ENCODE data around the gene NNT.
"Not testable (repeated sequence)": the region's sequence is repeated elsewhere in the genome, so short reads cannot be mapped to it uniquely, and the experiment has no call there.

Gene NNT

GRCh38 chr5:43571237-43571636 lies 31.7 kb upstream of the NNT start:
- no peak for DNase-seq (ENCODE audit: low read depth, low spot score)
- TF ChIP-seq SUZ12 (IDR thresholded peaks at IDR 0.05; ENCODE audit: extremely low read depth, insufficient read depth, insufficient read length) (no peak), YY1 (IDR thresholded peaks at IDR 0.05; ENCODE audit: insufficient read depth, insufficient read length) (no peak), ZNF274 (IDR thresholded peaks at IDR 0.05; ENCODE audit: low read depth, low read length) (no peak)
- Histone ChIP-seq H3K4me1 (ENCODE audit: insufficient read depth, insufficient read length) (no peaks in the 10 kb centered on the region), H3K36me3 (ENCODE audit: insufficient read depth, insufficient read length, low read length) (no peaks in the 10 kb centered on the region), H3K27me3 (ENCODE audit: insufficient read depth, insufficient read length) (no peaks in the 10 kb centered on the region), H3K4me3 (ENCODE audit: insufficient read length, low read depth) (no peak overlapping the region), H3K9ac (ENCODE audit: insufficient read length, low read depth) (no peak overlapping the region), H3K9me3 (ENCODE audit: insufficient read depth, low read length) (no peaks in the 10 kb centered on the region; the same call in 1 of the 2 replicates)

DNA sequence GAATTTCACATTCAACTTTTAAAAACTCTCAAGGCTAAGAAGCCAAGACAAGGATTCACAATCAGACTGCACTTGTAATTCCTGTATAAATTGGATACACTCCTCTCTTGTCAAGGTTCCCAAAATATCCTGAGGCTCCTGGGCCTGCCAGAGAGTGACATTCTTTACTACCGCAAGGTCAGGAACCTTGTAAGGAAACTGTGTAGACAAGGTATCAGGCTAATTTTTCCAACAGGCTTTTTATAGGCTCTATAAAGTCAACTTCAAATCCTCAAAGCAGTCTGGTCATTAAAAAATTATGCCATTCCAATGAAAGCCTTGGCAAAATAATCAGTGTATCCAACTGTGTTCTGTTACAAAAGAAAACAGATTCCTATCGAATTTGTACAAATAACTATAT lies 30.6 kb upstream of the NNT start:
- no peak overlapping the region for H3K4me3 ChIP-seq (ENCODE audit: insufficient read length, low read depth)
- no peak overlapping the region for H3K9ac ChIP-seq (ENCODE audit: insufficient read length, low read depth)
- no peak for DNase-seq (ENCODE audit: low read depth, low spot score)
- no peaks in the 10 kb centered on the region for H3K4me1 ChIP-seq (ENCODE audit: insufficient read depth, insufficient read length)
- H3K36me3 ChIP-seq (ENCODE audit: insufficient read depth, insufficient read length, low read length): no peaks in the 10 kb centered on the region
- H3K27me3 ChIP-seq (ENCODE audit: insufficient read depth, insufficient read length): no peaks in the 10 kb centered on the region
- TF ChIP-seq SUZ12 (IDR thresholded peaks at IDR 0.05; ENCODE audit: extremely low read depth, insufficient read depth, insufficient read length): no peak
- TF ChIP-seq YY1 (IDR thresholded peaks at IDR 0.05; ENCODE audit: insufficient read depth, insufficient read length): no peak
- no peak for TF ChIP-seq ZNF274 (IDR thresholded peaks at IDR 0.05; ENCODE audit: low read depth, low read length)
- no peaks in the 10 kb centered on the region; the same call in 1 of the 2 replicates for H3K9me3 ChIP-seq (ENCODE audit: insufficient read depth, low read length)

DNA sequence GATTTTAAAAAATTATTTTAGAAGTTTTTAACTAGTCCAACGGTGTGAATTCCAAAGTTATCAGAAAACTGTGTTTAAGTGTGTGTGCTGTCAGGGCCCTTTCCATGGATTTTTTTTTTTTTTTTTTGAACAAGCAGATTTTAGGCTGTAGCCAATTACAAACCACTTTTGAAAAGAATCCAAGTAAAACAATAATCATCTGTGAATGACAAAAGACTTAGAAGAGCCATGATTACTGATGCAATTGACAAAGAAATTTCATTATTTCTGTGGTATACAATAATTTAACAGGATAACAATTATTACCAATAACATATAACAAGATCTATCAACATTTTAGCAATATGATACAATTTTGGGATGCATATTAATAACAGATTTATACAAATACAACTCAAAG lies 29.9 kb upstream of the NNT start:
- Histone ChIP-seq H3K36me3 (ENCODE audit: insufficient read depth, insufficient read length, low read length) (no peaks in the 10 kb centered on the region), H3K27me3 (ENCODE audit: insufficient read depth, insufficient read length) (no peaks in the 10 kb centered on the region), H3K4me1 (ENCODE audit: insufficient read depth, insufficient read length) (no peaks in the 10 kb centered on the region), H3K9ac (ENCODE audit: insufficient read length, low read depth) (no peak overlapping the region), H3K4me3 (ENCODE audit: insufficient read length, low read depth) (no peak overlapping the region), H3K9me3 (ENCODE audit: insufficient read depth, low read length) (no peaks in the 10 kb centered on the region; the same call in 1 of the 2 replicates)
- DNase-seq (ENCODE audit: low read depth, low spot score): no peak
- no peak for TF ChIP-seq ZNF274 (IDR thresholded peaks at IDR 0.05; ENCODE audit: low read depth, low read length)
- TF ChIP-seq YY1 (IDR thresholded peaks at IDR 0.05; ENCODE audit: insufficient read depth, insufficient read length): no peak
- no peak for TF ChIP-seq SUZ12 (IDR thresholded peaks at IDR 0.05; ENCODE audit: extremely low read depth, insufficient read depth, insufficient read length)

DNA sequence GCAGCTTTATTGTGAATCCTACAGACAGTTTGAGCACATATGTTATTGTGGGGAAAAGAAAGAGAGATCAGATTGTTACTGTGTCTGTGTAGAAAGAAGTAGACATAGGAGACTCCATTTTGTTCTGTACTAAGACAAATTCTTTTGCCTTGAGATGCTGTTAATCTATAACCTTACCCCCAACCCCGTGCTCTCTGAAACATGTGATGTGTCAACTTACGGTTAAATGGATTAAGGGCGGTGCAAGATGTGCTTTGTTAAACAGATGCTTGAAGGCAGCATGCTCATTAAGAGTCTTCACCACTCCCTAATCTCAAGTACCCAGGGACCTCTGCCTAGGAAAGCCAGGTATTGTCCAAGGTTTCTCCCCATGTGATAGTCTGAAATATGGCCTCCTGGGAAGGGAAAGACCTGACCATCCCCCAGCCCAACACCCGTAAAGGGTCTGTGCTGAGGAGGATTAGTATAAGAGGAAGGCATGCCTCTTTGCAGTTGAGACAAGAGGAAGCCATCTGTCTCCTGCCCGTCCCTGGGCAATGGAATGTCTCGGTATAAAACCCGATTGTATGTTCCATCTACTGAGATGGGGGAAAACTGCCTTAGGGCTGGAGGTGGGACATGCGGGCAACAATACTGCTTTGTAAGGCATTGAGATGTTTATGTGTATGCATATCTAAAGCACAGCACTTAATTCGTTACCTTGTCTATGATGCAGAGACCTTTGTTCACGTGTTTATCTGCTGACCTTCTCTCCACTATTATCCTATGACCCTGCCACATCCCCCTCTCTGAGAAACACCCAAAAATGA lies 22.4 kb upstream of the NNT start:
- not testable (repeated sequence) for H3K9ac ChIP-seq (ENCODE audit: insufficient read length, low read depth); H3K36me3 ChIP-seq (ENCODE audit: insufficient read depth, insufficient read length, low read length); H3K4me3 ChIP-seq (ENCODE audit: insufficient read length, low read depth); H3K9me3 ChIP-seq (ENCODE audit: insufficient read depth, low read length); H3K27me3 ChIP-seq (ENCODE audit: insufficient read depth, insufficient read length); H3K4me1 ChIP-seq (ENCODE audit: insufficient read depth, insufficient read length); DNase-seq (ENCODE audit: low read depth, low spot score)

GRCh38 chr5:43581398-43581797 lies 21.6 kb upstream of the NNT start:
- no peaks in the 10 kb centered on the region for H3K36me3 ChIP-seq (ENCODE audit: insufficient read depth, insufficient read length, low read length)
- H3K9me3 ChIP-seq (ENCODE audit: insufficient read depth, low read length): no peaks in the 10 kb centered on the region
- TF ChIP-seq SUZ12 (IDR thresholded peaks at IDR 0.05; ENCODE audit: extremely low read depth, insufficient read depth, insufficient read length): no peak
- no peak for TF ChIP-seq YY1 (IDR thresholded peaks at IDR 0.05; ENCODE audit: insufficient read depth, insufficient read length)
- no peak for TF ChIP-seq ZNF274 (IDR thresholded peaks at IDR 0.05; ENCODE audit: low read depth, low read length)
- H3K27me3 ChIP-seq (ENCODE audit: insufficient read depth, insufficient read length): no peaks in the 10 kb centered on the region
- DNase-seq (ENCODE audit: low read depth, low spot score): no peak
- H3K4me3 ChIP-seq (ENCODE audit: insufficient read length, low read depth): no peak overlapping the region
- H3K9ac ChIP-seq (ENCODE audit: insufficient read length, low read depth): no peak overlapping the region
- H3K4me1 ChIP-seq (ENCODE audit: insufficient read depth, insufficient read length): no peaks in the 10 kb centered on the region

GRCh38 chr5:43582082-43583005 lies 20.6 kb upstream of the NNT start:
- TF ChIP-seq YY1 (IDR thresholded peaks at IDR 0.05; ENCODE audit: insufficient read depth, insufficient read length) (no peak), ZNF274 (IDR thresholded peaks at IDR 0.05; ENCODE audit: low read depth, low read length) (no peak), SUZ12 (IDR thresholded peaks at IDR 0.05; ENCODE audit: extremely low read depth, insufficient read depth, insufficient read length) (no peak)
- no peak for DNase-seq (ENCODE audit: low read depth, low spot score)
- Histone ChIP-seq H3K9me3 (ENCODE audit: insufficient read depth, low read length) (no peaks in the 10 kb centered on the region), H3K27me3 (ENCODE audit: insufficient read depth, insufficient read length) (no peaks in the 10 kb centered on the region), H3K36me3 (ENCODE audit: insufficient read depth, insufficient read length, low read length) (no peaks in the 10 kb centered on the region), H3K9ac (ENCODE audit: insufficient read length, low read depth) (no peak overlapping the region), H3K4me3 (ENCODE audit: insufficient read length, low read depth) (no peak overlapping the region), H3K4me1 (ENCODE audit: insufficient read depth, insufficient read length) (no peaks in the 10 kb centered on the region)

DNA sequence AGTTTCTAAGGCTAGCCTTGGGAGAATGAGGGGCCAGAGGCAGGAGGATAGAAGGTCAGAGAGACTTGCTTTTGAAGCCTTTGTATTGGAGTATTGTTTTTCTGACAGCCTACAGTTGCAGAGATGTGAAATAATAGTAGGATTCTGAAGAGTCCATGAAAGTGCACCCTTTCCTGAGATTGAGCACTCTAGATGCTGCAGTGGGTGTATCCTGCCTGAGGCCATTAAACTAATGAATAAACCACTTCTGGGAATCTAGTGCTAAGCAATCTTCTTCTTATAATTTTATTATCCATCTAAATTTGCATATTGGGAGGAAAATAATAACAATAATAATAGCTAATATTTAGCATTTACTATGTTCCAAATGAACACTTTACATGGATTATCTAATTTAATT lies 19.3 kb upstream of the NNT start:
- Histone ChIP-seq H3K4me1 (ENCODE audit: insufficient read depth, insufficient read length) (no peaks in the 10 kb centered on the region), H3K36me3 (ENCODE audit: insufficient read depth, insufficient read length, low read length) (no peaks in the 10 kb centered on the region), H3K9ac (ENCODE audit: insufficient read length, low read depth) (no peak overlapping the region), H3K4me3 (ENCODE audit: insufficient read length, low read depth) (no peak overlapping the region), H3K27me3 (ENCODE audit: insufficient read depth, insufficient read length) (no peaks in the 10 kb centered on the region), H3K9me3 (ENCODE audit: insufficient read depth, low read length) (no peaks in the 10 kb centered on the region)
- DNase-seq (ENCODE audit: low read depth, low spot score): no peak
- TF ChIP-seq ZNF274 (IDR thresholded peaks at IDR 0.05; ENCODE audit: low read depth, low read length) (no peak), YY1 (IDR thresholded peaks at IDR 0.05; ENCODE audit: insufficient read depth, insufficient read length) (no peak), SUZ12 (IDR thresholded peaks at IDR 0.05; ENCODE audit: extremely low read depth, insufficient read depth, insufficient read length) (no peak)

Data from NT2/D1 (cell line).